ENCODE data around the gene PHLDA3.

Gene PHLDA3

DNA sequence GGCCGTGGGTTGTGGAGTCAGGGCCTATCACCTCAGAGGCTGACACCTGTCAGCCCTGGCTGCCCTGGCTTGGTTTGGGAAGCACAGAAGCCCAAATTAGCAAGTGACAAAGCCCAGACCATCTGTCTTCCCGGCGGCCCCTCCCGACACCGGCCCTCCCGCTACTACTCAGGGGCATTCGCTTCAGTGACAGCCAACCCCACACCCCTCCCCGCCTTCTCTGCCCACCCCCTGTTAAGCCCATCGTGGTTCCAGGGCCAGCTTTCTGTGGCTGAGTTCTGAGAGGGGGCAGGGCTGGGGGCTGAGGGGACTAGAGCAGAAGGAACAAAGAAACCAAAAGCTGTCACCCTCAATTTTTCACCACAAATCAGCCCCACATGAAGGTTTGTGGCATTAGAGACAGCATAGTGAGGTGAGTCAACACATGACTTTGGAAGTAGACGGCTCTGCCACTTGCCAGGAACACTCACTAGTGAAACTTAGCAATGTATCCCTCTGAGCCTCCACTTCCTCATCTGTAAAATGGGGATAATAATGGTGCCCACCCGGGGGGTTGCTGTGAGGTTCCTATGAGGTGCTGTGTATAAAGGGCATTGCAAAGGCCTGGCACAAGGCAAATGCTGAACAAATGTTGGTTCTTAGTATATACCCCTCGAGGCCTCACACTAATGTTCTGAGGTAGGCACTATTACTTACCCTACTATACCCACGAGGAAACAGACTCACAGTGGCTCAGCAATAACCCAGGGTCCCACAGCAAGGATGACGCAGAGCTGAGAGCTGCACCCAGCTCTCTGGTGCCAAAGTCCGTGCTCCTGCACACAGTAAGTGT lies 42.3 kb downstream of the PHLDA3 start:
- no peak for DNase-seq

- DNase-seq, result no peak
Observed at GRCh38 chr1:201424146-201424545, 44.8 kb downstream of the PHLDA3 start.

DNA sequence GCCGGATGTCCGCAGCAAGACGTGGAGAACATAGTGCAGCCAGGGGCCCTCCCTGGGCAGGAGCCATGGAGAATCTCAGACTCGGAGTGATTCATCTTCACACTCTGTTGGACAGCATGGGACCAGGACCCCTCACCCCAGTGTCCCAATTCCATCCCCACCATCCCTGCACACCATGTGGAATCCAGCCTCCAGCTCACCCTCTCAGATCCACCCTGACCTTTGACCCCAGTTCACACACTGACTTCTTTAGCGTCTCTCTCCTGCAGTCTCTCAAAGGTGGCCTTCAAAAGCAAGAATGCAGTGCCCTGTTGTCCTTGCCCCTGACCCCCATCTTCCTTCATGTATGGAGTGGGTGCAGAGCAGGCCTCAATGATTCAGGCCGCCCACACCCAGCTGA lies 45.3 kb downstream of the PHLDA3 start:
- DNase-seq, result no peak

- DNase-seq, result no peak
Observed at GRCh38 chr1:201422436-201423030, 46.5 kb downstream of the PHLDA3 start.

DNA sequence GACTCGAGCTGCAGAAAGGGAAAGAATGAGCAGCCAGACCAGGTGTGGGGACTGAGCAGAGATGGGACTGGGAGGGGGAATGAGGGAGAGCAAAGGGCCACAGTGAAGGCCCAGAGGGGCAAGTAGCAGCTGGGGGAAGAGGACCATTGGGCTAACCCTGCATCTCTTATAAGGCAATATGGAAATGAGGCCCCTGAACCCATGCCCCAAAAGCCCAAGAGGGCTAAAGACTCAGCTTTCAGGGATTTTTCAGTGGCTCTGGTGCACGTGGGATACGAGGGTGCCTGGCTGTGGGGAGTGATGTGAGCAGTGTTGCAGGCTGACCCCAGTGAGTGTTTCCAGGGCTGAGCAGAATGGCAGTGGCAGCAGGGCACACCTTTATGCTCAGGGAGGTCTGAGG lies 47.0 kb downstream of the PHLDA3 start:
- DNase-seq, result no peak

GRCh38 chr1:201421041-201421440 lies 47.9 kb downstream of the PHLDA3 start:
- no peak for DNase-seq

GRCh38 chr1:201420608-201421002 lies 48.4 kb downstream of the PHLDA3 start:
- DNase-seq, result no peak

DNA sequence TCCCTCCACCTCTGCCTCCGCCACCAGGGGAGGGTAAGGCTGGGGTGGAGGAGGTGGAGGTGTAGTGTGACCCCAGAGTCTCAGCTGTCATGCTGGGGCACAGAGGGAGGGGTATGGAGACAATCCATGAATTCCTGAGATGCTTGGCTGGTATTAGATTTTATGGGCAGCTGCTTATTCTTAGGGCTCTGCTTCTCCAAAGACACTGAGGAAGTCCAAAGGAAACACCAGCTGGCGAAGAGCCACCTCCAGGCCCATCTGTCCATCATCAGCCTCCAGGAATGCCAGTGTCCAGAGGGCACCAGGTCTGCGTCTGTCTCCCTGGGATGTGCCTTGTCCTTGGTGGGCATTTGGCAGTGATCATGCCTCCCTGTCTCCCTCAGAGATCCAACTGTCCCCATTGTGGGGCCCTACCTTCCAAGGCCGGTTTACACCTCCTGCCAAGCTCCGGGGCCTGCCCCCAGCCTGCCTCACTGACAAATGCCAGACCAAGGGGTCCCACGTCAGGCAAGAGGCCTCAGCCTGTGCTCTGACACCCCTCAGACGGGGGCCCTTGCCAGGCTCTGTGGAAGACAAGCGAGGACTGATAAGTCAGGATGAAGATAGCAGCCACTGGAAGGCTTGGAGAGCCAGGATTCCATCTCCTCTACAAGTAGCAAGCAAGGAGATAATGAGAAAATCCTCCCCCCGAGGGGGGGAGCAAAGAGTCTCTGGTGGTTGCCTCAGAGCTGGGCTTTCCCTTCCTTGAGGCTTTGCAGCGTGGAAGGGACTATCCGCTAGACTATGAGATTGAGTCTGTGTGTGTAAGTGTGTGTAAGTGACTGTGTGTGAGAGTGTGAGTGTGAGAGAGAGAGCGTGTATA lies 49.0 kb downstream of the PHLDA3 start:
- DNase-seq, result no peak

- DNase-seq, result no peak
Observed at GRCh38 chr1:201419256-201419655, 49.7 kb downstream of the PHLDA3 start.

- no peak for DNase-seq
Observed at GRCh38 chr1:201418461-201418860, 50.5 kb downstream of the PHLDA3 start.
